ENCODE data around the gene IFNK.

GRCh38 chr9:27558307-27558706 lies 34.2 kb downstream of the IFNK start:
- TF ChIP-seq YY1 (IDR thresholded peaks at IDR 0.05; ENCODE audit: insufficient read depth, insufficient read length) (no peak), ZNF274 (IDR thresholded peaks at IDR 0.05; ENCODE audit: low read depth, low read length) (no peak)

Data from NT2/D1 (cell line).